NCI-H345 treated with DMSO at 0.1 percent for 48 hours (cell line): Measurements from ENCODE around the gene COL9A3.
A peak's percentile ranks its signal among the peaks of the same experiment; 100 is the strongest.
"Not testable (repeated sequence)": the region's sequence is repeated elsewhere in the genome, so short reads cannot be mapped to it uniquely, and the experiment has no call there.

Source experiments
- DNase-seq: peaks from one replicate; lab custom pipeline; 2025; ENCODE audit not compliant: unreplicated experiment; lab: John Stamatoyannopoulos, UW

Gene COL9A3

DNA sequence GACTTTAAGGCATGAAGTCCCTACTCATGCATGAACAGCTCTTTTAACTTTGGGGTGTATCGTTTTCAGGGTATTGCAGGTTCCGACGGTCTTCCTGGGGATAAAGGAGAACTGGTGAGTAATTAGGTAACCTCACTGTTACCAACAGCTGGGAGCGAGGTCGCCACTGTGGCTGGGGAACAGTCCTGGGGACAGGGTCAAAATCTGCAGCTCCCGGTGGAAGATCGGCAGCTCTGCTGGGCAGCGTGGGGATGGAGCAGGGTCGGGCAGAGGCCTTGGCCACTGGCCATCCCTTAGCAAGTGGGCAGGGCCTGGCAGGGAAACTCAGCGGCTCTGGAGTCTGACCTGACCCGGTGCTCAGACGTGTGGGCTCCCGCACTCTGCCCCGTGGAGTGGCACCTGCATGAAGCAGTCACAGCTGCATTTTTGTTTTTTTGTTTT is 16.1 kb downstream of the COL9A3 start:
- DNase-seq: no peak

DNA sequence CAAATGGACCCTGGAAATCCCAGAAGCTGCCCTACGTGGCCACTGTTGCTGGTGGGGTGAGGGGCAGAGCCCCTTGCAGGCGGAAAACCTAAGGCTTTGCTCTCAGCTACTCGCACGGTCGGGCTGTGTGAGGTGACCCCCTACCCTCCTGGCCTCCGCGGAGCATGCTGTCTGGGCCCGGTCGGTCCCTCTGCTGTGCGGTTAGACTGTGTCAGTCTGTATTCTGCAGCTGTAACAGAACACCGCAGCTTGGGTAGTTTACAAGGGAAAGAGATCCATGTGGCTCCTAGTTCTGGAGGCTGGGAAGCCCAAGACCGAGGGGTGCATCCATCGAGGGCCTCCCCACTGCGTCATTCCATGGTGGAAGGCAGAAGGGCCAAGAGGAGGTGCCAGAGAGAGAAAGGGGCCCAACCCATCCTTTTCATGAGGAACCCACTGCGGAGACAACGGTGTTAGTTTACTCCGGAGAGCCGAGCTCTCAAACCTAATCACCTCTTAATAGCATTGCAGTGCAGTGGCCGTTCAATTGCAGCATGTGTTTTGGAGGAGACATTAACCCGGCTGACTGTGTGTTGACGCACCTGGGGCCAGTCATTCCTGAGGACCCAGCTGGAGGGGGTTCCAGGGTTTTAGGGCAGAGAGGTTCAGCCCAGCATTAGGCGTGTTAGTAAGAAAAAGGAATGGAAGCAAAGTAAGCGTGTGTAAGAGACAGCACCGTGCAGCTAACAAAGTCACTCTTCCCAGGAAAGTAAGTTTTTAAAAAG is 18.3 kb downstream of the COL9A3 start:
- DNase-seq: no peak

DNA sequence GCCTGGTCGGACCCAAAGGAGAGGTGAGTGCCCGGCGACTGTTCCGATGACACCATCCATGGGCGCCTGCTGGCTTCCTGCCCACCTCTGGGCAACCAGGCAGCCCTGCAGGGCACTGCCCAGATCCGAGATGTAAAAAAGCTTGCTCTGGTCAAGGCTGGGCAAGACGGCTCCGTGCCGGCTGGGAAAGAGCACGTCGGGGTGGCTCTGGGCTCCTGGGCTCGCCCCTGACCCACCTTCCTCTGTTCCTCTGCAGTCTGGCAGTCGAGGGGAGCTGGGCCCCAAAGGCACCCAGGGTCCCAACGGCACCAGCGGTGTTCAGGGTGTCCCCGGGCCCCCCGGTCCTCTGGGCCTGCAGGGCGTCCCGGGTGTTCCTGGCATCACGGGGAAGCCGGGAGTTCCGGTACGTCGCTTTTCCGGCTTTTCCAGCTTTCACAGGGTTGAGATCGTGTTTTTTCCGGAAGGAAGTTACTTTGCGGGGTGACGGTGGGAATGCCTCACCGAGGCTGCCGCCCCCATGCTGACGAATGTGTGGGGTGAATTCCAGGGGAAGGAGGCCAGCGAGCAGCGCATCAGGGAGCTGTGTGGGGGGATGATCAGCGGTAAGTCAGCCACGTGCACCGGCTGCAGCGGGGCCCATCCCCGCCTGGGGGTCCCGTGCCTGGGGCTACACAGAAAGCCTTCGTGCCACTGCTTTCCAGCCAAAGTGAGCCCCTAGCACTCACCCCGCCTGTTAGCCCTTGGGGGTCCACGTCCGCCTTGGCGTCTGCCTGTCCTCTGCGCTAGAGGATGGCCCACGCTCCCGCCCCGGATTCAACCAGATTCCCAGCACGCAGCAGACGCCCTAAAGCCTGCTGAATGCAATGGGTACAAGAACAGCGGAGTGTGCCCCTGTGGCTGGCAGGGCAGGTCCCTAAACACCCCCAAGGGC is 19.3 kb downstream of the COL9A3 start:
- no peak for DNase-seq

DNA sequence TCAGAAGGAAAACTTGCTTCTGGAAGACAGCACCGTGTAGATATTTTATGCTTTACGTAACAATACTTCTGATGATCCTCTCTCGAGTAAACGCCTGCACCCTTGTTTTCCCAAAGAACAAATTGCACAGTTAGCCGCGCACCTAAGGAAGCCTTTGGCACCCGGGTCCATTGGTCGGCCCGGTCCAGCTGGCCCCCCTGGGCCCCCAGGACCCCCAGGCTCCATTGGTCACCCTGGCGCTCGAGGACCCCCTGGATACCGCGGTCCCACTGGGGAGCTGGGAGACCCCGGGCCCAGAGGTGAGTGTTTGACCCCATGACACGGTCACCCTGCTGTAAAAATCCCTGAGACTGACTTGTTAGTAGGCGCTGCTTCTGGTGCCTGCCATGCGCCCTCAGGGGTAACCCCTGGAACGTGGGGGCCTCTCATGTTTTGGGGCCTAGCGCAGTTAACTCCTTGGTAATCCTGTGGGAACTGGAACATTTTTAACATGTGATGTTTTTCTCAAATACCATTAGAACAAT is 20.2 kb downstream of the COL9A3 start:
- DNase-seq: no peak

DNA sequence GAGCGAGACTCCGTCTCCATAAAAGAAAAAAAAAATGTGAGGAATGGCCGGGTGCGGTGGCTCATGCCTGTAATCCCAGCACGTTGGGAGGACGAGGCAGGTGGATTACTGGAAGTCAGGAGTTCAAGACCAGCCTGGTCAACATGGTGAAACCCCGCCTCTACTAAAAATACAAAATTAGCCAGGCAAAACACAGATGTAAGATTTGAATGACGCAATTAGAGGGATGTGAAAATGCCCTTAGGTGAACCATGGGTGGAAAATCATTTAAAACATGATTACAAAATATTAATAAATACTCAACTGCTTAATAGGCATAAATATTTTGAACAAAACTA is 20.9 kb downstream of the COL9A3 start:
- no peak for DNase-seq

DNA sequence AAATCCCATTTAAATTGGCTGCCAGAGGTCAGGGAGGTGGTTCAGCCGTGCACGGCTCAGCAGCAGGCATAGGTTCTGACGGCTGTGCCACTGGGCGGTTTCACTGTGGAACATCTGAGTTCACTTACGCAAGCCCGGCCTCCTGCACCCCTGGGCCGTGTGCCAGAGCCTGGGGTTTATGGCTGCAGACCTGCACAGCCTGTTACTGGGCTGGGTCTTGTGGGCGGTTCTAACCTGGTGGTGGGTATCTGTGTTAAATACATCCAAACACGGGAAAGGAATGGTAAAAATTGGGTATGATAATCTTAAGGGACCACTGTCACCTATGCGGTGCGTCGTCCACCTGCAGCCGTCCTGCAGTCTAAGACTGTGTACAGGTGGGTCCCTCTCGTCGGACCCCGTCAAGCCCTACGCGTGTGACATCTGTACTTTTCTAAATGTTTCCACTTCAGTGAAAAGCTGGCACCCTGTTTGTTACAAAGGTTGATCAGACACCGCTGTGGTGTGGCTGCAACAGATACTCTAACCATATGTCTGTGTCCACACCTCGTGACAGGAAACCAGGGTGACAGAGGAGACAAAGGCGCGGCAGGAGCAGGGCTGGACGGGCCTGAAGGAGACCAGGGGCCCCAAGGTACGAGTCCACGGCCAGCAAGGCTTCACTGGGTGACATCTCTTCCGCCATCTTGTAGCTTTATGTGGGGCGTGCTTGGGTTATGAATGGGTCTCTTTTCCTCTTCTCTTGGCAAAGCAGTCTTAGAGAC is 21.5 kb downstream of the COL9A3 start:
- DNase-seq: peak; percentile 55

DNA sequence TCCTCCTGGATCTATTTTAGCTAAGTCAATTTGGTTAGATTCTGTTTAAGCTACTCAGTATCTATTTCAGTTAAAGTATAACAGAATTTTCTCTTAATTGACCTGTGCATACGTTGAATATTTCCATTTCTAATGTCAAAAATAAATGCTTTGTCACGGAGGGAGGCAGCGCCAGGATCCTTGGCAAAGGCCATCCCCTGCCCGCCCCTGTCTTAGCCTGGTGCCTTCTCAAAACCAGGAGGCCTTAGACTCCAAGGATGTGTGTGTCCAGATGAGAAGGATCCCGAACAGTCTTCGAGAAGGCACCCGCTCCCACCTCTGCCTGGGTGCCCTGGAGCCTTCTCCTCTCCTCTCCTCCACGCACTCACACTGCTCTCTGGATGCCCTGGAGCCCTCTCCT is 22.4 kb downstream of the COL9A3 start:
- DNase-seq: no peak

DNA sequence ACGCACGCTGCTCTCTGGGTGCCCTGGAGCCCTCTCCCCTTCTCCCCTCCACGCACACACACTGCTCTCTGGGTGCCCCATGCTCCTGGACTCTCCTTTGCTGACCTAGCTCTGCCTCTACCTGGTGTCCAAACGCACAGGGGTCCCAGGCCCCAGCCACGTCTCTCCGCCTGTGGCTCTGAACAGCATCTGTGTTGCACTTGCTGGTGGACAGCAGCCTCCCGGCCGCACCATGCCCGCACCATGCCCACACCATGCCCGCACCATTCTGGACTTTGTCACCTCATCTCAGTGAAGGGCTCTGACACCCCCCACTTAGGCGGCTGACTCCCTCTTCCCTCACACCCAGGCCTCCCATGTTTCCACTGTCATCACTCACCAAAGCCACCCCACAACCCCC is 23.0 kb downstream of the COL9A3 start:
- no peak for DNase-seq

DNA sequence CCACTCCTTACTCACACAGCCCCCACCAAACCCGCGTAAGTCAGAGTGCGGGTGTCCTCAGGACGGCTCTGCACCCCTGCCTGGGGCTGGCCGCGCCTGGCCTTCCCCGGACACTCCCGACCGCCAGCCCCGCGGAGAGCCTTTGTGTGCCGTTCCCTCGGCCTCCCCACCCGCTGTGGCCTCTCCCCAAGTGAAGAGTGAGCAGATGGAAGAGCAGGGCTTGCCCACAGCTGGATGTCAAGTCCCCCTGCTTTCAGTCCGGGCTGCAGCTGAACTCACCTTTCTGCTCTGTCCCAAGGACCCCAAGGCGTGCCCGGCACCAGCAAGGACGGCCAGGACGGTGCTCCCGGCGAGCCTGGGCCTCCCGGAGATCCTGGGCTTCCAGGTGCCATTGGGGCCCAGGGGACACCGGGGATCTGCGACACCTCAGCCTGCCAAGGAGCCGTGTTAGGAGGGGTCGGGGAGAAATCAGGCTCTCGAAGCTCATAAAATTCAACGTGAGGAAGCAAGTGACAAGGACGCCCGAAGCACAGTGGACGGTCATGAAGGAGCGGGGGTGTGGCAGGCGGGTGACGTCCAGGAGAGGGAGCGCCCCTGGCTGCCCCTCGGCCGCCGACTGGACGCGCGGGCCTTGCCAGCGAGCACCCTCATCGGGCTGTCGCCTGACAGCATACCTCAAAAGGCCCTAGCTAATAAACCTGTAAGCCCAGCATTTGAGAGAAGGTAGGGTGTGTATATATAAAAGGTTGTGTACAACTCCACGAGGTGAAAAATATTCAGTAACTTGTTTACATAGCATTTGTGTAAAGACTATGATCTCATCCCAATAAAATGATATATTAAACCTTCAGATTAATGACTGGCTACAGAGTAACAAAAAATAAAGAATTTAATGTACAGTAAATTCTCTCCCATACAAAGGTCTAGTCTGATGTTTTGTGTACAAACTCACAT is 23.7 kb downstream of the COL9A3 start:
- no peak for DNase-seq

DNA sequence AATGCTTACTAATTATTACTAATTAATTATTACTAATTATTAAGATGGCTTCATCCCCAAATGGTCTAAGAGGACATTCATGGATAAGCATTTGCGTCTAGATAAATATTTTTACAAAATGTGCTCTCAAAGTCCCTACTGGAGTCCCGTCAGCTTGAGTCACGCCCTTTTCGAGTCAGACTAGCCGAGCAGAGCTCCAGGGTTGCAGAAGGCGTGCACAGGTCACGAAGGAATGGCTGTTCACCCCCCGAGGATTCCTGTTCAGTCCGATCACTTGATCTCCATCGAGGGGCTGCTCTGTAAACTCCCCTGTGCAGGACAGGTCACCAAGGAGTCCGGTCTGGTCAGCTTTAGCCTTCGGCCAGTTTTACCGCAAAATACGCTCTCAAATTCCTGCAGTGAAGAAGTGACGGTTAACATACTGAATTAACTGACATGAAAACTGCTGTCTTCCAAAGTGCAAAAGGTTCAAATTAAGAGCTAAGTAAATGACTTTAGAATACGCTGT is 24.9 kb downstream of the COL9A3 start:
- no peak for DNase-seq

DNA sequence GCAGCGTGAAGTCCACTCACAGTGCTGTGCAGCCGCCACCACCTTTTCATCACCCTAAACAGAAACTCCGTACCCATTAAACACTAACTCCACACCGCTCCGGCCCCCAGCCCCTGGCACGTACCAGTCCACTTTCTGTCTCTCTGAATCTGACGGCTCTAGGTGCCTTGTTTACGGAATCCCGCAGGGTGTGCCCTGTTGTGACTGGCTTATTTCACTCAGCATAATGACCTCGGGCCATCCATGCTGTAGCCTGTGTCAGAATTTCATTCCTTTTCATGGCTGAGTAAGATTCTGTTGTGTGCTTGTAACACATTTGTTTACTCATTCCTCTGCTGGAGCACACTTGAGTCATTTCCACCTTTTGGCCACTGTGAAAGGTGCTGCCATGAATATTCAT is 26.8 kb downstream of the COL9A3 start:
- no peak for DNase-seq

DNA sequence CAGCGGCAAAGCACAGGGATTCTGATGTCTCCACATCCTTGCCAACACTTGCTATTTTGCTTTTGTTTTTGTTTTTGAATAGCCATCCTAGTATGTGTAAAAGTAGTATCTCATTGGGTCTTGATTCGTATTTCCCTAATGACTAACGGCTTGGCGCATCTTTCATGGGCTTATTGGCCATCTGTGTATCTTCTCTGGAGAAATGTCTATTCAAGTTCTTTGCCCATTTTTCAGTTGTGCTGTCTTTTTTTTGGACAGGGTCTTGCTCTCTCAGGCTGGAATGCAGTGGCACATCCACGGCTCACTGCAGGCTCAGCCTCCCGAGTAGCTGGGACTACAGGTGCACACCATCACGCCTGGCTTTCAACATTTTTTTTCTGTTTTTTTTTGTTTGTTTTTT is 27.3 kb downstream of the COL9A3 start:
- DNase-seq: no peak

DNA sequence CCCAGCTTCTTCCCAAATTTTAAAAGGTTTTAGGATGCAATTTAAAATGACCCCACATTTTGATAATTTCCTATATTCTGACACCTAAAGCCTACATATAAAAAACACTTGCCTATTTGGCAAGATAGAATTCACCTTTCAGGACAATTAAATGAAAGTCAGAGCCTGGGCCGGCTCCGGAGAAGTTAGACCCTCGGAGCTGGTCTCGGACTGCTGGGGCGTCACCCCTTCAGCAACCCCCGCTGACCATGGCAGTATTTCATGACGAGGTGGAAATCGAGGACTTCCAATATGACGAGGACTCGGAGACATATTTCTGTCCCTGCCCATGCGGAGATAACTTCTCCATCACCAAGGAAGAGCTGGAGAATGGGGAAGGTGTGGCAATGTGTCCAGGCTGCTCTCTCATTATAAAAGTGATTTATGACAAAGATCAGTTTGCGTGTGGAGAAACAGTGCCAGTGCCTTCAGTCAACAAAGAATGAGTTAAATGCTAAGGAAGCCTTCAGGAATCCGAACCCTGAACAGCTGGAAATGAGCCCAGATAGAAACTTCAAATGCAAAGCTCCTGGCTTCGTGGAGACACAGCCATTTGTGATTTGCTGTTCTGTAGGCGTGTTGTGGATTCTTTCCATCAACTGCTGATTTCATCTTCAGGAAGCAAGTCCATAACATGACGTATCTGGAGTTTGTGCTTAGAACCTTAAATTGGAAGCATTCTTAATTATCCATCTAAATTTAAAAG is 28.7 kb downstream of the COL9A3 start:
- DNase-seq: no peak

DNA sequence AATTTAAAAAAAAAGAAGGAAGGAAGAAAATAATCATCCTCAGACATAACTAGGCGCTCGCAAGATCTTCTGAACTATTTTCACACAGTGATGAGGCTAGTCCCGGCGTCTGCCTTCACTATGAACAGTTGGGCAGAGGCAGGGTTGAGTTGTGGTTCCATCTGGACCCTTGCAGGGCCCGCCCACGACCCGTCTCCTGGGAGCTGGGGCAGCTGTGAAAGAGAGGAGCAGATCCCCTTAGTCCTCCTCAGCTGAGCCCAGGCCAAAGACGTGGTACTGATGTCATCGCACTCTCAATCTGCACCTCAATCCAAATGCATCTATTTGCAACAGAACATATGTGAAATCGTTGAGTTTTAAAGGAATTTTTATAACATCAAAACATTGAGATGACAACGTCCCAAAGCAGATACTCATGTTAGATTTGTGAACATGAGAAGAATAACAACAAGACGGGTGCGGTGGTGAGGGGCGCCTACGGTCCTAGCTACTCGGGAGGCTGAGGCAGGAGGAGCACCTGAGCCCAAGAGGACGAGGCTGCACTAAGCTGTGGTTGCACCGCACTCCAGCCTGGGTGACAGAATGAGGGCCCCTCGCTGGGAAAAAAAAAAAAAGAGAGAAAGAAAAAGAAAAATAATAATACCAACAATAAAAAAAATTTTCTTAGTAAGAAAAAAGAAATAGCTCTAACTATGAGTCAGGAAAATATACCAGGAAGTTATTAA is 29.5 kb downstream of the COL9A3 start:
- no peak for DNase-seq

DNA sequence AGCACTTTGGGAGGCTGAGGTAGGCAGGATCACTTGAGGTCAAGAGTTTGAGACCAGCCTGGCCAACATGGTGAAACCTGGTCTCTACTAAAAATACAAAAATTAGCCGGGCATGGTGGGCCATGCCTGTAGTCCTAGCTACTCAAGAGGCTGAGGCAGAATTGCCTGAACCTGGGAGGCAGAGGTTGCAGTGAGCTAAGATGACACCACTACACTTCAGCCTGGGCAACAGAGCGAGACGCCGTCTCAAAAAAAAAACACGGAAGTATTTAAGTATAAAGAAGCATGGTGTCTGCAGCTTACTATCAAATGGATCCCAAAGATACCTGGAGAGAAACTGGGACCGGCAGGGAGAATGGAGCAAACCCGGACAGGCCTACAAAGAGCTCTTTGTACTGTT is 32.1 kb downstream of the COL9A3 start:
- DNase-seq: not testable (repeated sequence)

DNA sequence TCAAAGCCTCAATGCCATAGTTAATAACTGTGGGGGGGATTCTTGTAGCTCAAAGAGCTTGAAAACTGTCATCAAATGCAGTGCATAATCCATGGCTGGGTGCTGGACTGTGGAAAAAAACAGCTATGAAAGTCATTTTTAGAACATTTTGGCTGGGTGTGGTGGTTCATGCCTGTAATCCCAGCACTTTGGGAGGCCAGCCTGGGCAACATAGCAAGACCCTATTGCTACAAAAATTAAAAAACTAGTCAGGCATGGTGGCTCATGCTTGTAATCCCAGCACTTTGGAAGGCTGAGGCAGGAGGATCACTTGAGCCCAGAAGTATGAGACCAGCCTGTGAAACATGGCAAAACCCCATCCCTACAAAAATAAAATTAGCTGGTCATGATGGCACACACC is 32.6 kb downstream of the COL9A3 start:
- DNase-seq: no peak

DNA sequence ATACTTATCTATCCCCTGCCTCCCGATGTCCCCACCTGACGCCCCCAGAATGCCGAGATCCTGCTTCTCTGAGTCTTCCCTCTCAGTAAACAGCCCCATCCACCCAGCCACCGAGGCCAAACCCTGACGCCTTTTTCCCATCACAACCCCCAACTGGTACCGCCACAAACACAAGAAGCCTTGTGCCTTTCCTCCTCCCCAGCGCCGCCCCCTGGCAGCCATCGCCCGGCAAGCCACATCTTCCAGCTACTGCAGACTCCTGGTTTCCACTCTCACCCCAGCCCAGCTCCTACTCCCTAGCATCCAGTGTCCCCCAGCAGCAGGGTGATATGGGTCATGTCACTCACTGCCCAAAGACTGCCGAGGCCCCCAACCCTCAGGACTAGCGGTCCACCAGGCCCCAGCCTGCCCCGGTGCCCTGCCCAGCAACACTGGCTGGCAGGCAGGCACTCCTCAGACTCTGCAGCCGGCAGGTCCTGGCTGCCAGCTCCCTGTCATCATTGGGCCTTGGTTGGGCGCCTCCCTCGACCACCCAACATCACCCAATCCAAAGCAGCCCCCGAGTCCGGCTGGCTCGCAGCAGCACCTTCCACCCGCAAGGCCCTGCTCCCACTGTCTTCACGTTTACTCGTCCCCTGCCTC is 33.6 kb downstream of the COL9A3 start:
- no peak for DNase-seq

DNA sequence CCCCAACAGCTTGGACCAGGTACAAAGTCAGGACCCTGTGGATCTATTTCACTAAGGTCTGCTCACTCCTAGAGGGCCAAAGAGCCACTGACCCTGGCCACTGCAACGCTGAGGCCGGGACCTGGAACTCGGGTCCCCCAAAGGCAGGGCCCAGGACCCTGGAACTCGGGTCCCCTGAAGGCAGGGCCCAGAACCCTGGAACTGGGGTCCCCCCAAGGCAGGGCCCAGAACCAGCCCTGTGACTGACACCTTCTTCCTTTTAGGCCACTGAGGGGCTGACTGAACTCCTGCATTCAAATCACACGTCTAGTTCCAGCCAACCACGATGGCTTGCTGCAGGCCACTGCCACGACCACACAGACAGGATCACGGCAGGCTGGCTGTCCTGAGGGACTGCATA is 35.3 kb downstream of the COL9A3 start:
- DNase-seq: no peak
